Cerebellar nuclear complex (tissue), 1 donor: ENCODE data around the gene MCUB.

Experiments used
- DNase-seq, 2 experiments: peaks; one replicate each; lab custom pipeline; 2025; lab: John Stamatoyannopoulos, UW

MCUB gene

GRCh38 chr4:109729117-109729717 lies 169.2 kb downstream of the MCUB start:
- no peak for DNase-seq

DNA sequence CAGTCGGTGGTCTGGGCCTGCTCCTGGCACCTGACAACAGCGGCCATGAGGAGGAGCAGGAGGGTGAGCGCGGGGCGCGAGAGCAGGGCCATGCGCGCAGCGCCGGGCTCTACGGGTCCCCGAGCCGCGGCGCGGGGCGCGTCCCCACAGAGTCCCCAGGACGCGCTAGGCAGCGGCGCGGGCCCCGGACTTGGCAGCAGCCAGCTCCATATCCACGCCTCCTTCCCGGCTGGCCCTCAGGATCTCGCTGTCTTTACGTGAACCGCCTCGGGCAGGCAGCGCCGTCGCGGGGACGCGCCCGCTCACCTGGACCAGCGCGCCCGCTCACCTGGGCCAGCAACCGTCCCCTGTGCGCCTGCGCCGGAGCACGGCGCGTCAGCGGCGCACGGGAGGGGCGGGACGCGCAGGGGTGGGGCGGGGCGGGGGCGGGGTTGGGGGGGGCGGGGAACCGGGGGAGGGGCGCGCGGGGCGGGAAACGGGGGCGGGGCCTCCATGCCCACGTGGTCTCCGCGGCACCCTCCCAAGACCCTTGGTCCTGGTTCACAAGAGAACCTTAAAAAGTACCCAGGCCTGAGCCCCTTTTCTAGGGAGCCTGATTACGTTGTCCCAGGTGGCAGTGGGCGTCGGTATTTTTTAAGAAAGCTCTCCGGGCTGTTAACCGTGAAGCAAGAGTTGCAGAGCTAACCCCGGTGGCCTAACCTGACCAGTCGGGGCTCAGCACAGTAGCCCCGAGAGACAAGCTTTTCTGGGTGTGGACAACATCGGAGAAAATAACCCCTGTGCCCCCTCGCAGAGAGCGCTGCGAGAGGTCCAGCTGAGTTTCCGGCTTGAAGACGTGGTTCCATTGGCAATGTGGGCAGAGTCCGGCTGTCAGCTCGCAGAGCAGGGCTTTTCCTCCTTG lies 169.9 kb downstream of the MCUB start, which contains the start of gene PLA2G12A:
TSS of gene PLA2G12A (minus strand) at position 353 of the 901 bp plus-strand sequence. CDS start at position 92, 261 bp downstream.
- DNase-seq, result peak in 1 of 2 experiments; percentile 57

GRCh38 chr4:109730619-109731545 lies 170.8 kb downstream of the MCUB start:
- DNase-seq, result no peak

GRCh38 chr4:109733728-109734127 lies 173.7 kb downstream of the MCUB start:
- no peak for DNase-seq

- no peak for DNase-seq
These were observed 175.7 kb downstream of the MCUB start for GRCh38 chr4:109735566-109736365.
